GM21390 (cell line): Measurements from ENCODE around the gene CA9.

ENCODE experiments used
- ATAC-seq: cut with Tn5 transposase; IDR thresholded peaks from one replicate; pipeline ENCODE4 v1.9.1; 2021; ENCODE audit not compliant: unreplicated experiment

Gene CA9

GRCh38 chr9:35690614-35691333 lies 17.0 kb downstream of the CA9 start:
- ATAC-seq = no peak

DNA sequence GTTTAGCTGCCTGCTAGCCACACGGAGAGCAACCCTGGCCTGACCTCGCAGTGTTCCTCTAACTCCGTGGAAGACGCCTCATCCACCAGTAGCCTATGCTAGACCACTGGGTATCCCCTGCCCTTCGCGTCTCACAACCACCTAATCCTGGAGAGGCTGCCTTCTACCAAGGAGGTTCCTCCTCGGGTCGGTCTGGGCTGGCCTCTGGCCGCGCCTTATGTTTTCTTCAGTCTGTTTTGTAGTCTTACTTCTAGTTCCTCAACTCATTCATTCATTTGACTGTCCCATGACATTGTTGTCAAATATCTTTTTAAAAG lies 17.6 kb downstream of the CA9 start:
- ATAC-seq = no peak

- ATAC-seq = no peak
Measured at GRCh38 chr9:35691757-35692301, 18.1 kb downstream of the CA9 start.

- no peak for ATAC-seq
Measured at GRCh38 chr9:35695943-35696401, 22.2 kb downstream of the CA9 start.

- peak; percentile 84 for ATAC-seq
Measured at GRCh38 chr9:35696520-35697215, 22.9 kb downstream of the CA9 start.

GRCh38 chr9:35697486-35697885 lies 23.8 kb downstream of the CA9 start:
- no peak for ATAC-seq

DNA sequence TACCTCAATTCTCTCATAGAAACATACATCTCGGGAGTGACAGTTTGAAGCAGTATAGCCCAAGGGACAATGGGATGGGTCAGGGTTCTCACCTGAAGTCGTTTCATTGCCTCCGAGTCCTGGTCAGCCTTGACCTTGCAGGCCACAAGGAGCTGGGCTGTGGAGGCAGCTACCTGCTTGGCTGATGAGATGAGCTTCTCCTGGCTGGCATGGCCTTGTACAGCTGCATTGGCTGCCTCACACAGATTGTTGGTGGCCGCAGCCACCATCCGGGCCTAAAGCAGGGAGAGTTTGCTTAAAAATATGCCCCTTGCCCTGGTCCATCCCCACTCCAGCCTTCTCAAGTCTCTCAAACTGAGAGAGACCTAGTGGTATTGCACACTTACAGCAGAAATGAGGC lies 24.5 kb downstream of the CA9 start:
- no peak for ATAC-seq

- no peak for ATAC-seq
Measured at GRCh38 chr9:35700031-35700430, 26.3 kb downstream of the CA9 start.

- ATAC-seq = no peak
Measured at GRCh38 chr9:35700942-35701341, 27.2 kb downstream of the CA9 start.

- no peak for ATAC-seq
Measured at GRCh38 chr9:35702696-35703095, 29.0 kb downstream of the CA9 start.

GRCh38 chr9:35703906-35704672 lies 30.4 kb downstream of the CA9 start:
- ATAC-seq = no peak

GRCh38 chr9:35705372-35705771 lies 31.6 kb downstream of the CA9 start:
- ATAC-seq = no peak

DNA sequence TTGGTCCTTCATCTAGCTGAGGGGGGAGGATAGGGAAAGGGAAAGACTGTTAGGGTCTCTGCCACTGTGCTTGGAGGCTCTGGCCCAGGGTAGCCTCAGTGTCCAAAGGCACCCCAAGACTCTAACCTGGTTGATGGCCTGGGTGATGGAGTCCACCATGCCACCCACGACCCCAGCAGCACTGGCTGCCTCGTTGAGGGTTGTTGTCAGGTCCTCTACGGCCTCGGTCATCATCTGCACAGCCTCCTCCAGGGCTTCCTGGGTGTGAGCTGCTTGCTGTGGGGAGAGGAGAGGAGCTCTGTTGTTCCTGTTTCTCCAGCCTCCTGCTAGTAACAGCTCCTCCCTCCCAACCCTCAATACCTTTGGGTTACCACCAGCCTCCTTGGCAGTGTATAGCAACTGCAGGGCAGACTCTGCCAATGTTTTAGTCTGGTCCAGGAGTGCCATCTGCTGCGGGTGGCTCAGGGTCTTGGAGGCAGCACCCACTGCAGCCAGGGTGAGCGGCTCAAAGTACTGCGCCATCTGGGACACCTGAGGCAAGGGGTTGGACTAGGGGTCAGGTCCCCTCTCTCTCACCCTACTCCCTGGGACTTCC lies 32.2 kb downstream of the CA9 start:
- no peak for ATAC-seq

- no peak for ATAC-seq
Measured at GRCh38 chr9:35706951-35707350, 33.2 kb downstream of the CA9 start.

DNA sequence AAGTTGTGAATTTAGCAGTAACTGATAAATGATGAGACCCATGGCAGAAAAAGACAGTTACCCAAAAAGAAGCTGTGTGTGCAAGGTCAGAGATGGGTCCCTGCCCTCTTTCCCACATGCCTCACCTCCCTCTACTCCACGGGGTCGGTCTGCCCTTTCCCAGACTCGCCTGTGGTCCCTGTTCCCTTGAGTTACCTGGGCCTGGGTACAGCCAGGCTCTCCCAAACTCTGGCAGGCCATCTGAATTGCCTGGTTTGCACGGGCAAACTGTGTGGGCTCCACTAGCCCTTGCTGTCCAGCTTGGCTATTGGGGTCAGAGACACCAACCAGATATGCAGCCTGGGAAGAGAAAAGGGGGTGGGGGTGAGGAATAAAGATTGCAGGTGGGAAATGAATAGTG lies 34.4 kb downstream of the CA9 start:
- no peak for ATAC-seq

DNA sequence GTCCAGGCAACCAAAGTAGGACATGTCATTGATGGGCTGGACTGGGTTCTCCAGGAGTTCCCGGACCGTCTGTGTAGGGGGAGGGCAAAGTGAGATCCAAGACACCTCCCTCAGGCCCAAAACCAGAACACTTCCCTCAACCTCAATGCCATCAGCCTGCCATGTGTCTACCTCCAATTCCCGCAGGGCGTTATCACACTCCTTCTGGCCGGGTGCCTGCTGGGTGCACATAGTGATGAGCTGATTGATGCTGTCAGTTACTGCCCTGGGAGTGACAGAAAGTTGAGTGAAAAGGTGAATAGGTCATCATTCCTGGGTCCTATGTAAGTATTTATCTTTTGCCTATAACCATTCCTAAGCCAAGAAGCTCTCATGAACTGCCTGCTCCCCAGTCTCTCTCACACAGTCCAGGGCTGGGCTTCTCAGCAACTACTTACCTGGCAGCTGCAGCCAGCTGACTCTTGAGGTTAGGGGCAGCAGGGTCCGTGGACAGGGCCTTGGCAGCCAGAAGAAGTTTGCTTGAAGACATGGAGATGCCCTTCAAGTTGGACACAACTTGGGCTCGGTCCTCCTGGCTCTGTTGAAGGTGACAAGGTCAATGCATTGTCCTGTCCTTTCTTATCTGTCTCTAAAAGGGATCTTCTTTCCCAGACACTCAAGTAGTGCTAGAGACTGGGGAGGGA lies 37.2 kb downstream of the CA9 start:
- no peak for ATAC-seq

DNA sequence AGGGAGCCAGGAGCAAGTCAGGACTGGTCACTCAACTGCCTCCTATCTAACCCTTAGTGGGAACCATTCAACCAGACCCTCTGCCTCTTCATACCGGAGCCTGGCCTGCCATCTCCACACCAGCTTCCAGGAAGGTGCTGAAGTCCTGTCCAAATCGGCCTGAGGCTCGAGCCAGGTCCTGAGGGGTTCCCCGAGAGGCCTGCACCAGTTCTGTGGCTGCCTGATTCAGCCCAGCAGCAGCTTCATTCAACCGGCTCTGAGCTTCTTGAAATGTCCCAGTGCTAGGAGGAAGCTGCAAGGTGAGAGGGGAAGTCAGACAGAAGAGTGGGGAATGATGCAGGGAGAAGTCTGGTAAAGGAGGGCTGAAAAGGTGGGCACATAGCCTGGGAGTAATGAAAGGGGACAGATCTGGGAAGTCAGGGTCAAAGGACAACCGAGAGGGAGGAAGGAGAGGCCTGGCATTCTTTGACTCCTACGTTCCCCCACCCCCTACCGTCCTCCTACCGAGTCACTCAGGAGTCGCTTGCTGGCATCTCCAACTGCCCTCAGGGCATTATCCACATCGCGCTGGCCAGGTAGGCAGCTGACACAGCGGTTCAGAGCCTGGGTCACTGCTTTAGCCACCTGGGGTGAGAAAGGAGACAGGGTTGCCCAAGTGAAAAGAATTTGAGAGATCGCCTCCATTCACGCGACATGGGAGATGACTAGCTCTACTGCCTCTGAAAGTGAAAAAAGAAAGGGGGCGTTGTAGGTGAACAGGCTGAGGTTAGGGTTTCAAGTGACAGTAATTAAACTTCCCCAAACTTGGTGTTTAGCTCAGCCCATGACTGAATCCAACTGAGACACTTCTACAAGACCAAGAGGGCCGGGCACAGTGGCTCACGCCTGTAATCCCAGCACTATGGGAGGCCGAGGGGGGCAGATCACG lies 38.0 kb downstream of the CA9 start:
- no peak for ATAC-seq

DNA sequence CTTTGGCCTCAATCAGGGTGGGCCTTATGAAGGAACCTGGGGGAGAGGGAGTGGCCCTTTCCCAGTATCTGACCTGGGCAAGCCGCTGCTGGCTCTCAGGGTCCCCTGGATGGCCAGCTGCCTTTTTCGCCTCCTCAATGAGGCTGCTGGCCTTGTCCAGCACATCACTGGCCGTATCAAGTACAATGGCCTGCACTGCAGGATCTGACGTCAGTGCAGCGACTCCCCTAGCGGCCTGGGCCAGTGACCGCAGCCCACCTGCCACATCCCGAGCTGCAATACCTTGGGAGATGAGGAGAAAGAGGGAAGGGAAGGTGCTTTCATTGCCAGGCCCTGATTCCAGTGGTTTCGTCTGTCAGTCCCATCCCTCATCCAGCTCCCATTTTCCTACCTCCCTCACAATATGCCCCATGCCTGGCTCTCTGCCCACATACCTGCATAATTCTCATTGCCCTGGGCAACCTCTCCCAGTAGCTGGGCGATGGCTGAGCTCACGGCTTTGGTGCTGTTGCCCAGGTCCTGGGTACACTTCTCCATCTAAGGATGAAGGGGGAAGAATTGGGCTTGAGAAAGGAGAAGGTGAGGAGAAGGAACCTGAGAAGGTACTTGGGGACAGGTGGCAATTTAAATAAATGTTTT lies 39.2 kb downstream of the CA9 start:
- no peak for ATAC-seq

DNA sequence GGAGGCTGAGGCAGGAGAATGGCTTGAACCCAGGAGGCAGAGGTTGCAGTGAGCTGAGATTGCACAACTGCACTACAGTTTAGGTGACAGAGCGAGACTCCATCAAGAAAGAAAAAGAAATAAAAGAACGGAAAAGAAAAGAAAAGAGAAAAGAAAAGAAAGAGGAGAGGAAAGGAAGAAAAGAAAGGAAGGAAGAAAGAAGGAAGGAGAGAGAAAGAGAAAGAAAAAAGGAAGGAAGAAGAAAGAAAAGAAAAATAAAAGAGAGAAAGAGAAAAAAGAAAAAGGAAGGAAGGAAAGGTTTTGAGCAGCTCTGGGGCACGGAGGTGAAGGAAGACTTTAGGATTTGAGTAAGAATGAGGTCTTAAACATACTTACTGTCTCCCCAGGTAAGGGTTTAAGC lies 39.9 kb downstream of the CA9 start:
- ATAC-seq = no peak
